Glomerular endothelial cell (primary cell): Measurements from ENCODE around the gene MTG2. TPM values are rescaled to one million over a fixed set of nuclear protein-coding genes. Genes with fewer than 3 reads are reported as not detected.

Experiments used
- DNase-seq: peaks from one replicate; pipeline ENCODE4 v3.0.0-alpha.2; 2011; ENCODE audit warnings: low read depth, low spot score; ENCODE audit errors: extremely low read depth
- total RNA-seq: library from RNA; depleted of rRNA; stranded (reverse); fragments of >200 nt; gene quantifications from 2 replicates; pipeline ENCODE4 v1.2.3, GENCODE V29; 2015

The MTG2 gene
- total RNA-seq, 1 donor from 2014 or later = 17.8 TPM

DNA sequence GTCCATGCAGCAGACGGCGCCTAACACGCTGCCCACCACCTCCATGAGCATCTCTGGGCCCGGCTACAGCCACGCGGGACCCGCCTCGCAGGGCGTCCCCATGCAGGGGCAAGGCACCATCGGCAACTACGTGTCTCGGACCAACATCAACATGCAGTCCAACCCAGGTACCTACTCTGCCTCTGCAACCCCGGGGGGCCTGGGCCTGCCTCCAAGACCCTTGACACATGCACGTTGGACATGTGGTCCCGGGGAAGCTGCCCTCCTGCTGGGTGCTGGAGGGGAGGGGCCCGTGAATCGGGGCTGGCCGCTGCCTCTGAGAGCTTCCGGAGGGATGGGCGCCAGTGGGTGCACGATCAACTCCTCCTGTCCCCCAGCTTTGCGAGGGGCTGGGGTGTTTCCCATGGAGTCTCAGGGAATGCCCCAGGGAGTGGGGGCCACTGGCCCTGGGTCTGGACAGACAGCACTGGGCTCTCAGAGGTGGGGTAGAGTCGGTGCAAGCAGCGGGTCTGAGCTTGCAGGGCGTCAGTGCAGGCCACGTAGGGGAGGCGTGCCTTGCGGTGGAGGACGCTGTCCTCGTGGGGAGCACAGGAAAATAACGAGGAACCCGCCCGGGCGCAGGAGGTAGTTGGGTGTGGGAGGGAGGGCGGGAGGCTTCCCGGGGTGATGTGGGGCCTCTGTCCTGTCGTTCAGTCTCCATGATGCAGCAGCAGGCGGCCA lies 19.9 kb upstream of the MTG2 start:
- no peak for DNase-seq

- no peak for DNase-seq
Measured at GRCh38 chr20:62163485-62163865, 19.4 kb upstream of the MTG2 start.

DNA sequence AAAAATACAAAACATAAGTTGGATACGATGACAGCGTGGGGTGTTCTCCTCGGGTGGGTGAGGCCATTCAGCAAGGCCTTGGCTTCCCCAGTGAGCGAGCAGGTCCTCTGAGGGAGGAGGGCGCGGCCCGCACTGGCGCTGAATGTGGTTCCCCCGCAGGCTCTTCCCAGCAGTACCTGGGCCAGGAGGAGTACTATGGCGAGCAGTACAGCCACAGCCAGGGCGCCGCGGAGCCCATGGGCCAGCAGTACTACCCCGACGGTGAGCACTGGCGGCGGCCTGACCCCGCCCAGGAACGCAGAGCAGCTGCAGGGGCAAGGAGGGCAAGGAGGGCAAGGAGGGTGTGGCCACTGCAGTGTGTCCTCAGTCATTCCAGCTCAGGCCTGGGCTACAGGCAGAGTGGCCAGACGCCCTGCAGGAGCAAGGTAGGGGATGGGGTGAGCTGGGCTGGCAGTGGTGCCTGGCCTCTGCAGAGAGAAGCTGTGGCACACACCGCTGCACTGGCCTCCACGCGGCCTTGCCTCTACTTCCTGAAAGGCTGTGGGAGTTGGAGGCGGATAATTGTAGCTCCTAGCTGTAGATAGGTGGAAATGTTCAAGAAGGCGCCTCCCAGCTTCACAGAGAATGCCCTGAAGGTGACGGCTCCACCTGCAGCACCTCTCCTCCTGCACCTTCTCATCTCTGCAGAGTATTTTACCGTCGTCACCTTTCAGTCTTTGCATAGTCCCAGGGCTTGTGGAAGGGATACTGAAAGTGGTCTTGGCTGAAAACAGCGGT lies 18.7 kb upstream of the MTG2 start:
- DNase-seq = no peak

- DNase-seq = no peak
Measured at GRCh38 chr20:62164879-62165761, 17.7 kb upstream of the MTG2 start.

- no peak for DNase-seq
Measured at GRCh38 chr20:62165762-62166399, 16.9 kb upstream of the MTG2 start.

- DNase-seq = no peak
Measured at GRCh38 chr20:62167474-62167873, 15.4 kb upstream of the MTG2 start.

DNA sequence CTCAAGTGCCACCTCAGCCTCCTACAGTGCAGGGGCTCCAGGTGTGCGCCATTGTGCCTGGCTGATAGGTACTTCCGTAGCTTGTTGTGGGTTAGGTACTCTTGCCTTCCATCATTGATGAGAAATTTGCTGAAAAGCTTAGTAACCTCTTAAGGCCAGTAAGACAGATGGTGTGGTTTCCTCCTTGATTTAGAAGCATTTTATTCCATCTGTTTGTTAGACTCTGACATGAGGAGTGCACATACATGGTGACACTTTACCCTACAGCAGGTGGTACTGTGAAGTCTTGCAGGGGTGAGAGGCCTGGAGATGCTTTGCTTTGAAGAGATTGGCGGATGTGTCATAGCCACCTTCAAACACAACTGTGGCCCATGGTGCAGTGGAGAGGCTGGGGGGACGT lies 14.8 kb upstream of the MTG2 start:
- no peak for DNase-seq

DNA sequence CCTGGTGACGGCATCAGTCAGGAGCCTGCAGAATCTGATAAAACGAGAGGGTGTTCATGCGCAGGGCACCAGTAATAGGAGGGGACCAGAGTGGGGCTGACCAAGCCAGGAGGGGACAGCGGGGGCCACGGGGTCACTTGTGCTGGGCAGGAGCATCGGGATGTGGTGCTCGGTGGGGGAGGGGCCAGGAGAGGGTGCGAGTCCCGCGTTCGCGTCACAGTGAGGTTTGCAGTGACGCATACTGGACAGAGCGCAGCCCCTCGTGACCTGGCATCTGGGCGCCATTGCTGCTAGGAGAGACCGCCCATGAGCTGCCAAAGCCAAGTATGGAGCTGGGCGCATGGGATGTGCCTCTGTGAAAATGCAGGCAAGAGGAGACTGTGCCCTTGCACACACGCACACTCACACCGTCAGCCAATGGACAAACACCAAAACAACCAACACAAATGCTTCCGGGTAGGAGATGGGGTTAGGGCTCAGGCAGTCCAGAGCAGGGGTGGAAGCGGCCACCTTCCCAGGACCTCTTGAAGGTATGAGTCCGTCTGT lies 13.9 kb upstream of the MTG2 start:
- DNase-seq = no peak

DNA sequence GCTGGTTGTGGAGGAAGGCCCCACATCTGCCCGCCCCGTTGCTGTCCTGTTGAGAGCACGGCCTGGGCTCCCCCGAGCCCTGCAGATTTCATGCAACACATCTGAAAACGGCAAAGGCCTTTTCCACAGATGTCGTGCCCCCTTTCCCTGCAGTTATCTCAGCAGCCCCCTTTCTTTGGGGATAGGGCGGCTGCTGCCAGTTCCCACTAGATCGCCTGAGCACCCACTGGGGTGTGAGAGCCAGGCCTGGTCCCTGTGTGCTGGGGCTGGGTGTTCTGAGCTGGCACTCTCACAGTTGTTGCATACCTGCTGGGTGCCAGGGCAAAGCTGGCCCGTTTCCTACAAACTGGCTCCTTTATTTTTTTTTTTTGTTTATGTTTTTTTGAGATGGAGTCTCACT lies 12.3 kb upstream of the MTG2 start:
- DNase-seq = no peak

DNA sequence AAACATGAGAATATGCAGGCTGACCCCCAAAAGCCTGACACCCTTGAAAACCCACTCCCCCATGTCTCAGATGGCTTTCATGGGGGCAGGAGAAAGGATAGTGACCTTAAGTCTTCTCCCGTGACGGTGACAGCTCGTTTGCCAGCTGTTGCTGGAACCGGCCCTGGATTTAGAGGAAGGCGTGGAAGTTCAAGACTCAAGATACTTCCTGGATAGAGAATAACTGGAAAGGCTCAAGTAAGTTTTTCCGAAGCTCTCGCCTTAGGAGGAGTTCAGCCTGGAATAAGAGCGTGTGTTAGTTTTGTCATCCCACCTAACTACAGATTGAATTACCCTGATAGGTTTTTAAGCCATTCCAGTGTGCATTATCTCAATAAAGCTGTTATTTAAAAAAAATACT lies 11.6 kb upstream of the MTG2 start:
- DNase-seq = no peak

DNA sequence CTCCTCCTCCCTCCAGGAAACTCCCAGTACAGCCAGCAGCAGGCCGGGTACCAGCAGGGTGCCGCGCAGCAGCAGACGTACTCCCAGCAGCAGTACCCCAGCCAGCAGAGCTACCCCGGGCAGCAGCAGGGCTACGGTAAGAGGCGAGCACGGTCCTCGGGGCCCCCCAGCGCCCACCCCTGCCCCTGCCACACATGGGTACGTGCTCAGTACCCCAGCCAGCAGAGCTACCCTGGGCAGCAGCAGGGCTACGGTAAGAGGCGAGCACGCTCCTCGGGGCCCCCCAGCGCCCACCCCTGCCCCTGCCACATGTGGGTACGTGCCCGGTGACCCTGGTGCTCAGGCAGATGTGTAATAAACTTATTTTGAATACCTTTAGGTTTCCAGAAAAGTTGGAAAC lies 10.2 kb upstream of the MTG2 start:
- DNase-seq = no peak

DNA sequence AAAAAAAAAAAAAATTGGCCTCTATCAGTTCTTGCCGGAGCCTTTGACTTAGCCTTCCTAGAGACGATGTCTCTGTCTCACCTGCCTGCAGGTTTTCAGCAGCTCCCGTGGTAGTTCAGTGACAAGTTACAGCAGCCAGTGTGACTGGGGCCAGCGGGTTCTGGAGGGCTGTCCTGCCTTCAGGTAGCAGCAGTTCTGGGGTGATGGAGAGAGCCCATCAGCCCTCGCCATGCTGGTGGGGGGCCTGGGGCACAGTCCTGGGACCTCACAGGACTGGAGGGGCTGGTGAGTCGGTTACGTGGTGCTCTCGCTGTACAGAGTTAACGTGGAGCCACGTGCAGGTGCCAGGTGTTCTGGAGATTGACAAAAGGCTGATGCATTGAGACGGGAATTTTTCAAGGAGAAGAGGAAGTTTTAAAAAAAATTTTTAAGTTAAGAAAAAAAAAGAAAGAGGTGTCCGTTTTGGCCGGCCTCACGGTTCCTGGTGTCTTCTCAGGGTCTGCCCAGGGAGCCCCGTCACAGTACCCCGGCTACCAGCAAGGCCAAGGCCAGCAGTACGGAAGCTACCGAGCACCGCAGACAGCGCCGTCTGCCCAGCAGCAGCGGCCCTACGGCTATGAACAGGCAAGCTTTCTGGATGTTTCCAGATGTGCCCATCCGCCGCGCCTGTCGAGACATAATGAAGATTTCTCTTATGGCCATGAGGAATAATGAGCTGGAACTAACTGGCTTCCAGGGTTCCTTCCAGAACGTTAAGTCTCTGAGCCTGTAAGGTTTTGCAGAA lies 8.6 kb upstream of the MTG2 start:
- DNase-seq = no peak

GRCh38 chr20:62174870-62175624 lies 7.8 kb upstream of the MTG2 start:
- no peak for DNase-seq

DNA sequence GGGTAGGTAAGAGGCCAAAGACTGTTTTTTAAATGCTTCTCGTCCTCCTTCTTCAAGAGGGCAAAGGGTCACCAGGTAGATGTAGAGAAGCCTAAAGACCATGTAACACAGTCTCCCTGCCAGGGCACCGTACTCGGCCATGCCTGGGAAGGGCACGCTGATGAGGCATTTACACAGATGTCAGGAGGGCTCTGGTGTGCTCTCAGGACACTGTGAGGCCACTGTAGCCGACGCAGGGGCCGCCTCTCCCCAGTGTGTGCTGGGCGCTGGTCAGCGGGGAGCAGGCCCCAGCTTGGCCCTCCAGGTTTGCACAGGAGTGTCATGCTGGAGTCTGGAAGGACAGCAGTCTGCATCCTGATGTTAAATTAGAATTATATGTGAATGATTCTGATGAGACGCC lies 7.1 kb upstream of the MTG2 start:
- no peak for DNase-seq

- DNase-seq = no peak
Measured at GRCh38 chr20:62176866-62177265, 6.0 kb upstream of the MTG2 start.

DNA sequence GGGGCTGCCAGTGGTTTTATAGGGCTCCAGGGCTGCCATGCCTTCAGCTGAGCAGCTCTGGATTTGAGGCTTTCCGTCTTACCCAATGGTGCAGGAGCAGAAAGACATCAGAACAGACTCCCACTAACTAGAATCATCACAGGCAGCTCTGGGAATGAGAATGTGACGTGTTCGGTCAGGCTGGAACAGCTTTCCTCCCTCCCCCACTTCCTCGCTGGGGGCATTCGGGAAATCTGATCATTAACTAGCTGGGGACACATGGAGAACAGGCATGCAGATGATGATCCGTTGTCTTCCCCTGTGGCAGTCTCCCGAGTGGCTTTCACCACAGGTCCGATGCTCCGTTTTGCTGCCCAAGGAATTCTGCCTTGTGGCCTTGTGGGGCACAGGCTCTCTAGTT lies 5.5 kb upstream of the MTG2 start:
- no peak for DNase-seq

DNA sequence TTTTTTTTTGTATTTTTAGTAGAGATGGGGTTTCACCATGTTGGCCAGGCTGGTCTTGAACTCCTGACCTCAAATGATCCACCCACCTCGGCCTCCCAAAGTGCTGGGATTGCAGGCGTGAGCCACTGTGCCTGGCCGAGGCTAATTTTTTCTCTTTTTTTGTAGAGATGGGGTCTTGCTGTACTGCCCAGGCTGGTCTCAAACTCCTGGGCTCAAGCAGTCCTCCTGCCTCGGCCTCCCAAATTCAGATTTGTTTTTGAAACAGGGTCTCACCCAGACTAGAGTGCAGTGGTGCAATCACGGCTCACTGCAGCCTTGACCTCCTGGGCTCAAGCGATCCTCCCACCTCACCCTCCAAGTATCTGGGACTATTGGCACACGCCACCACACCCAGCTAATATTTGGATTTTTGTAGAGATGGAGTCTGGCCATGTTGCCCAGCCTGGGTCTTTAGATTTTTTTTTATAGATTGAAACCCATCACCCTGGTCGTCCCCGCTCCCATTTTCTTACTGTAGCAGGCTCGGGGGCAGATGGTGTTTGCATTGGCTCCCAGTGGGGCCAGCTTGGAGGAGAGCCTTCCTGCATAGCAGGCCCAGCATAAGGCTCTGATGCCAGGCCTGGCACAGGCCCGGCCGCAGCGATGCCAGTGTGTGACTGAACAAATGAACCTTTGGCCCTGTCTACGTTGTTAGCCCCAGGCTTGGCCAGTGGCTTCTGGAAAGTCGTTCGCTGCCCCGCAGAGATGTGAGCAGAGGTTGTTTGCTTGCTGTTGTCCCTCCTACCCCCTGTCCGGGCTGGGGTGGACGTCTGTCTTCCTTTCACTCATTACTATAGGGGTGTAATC lies 4.3 kb upstream of the MTG2 start:
- no peak for DNase-seq

- DNase-seq = no peak
Measured at GRCh38 chr20:62179162-62179504, 3.7 kb upstream of the MTG2 start.
